GM23248 (cell line): Measurements from ENCODE around the gene ADAMTS17.

Experiments
- EZH2 ChIP-seq: fragments of 200-600 bp; sonication (generic); IDR thresholded peaks from 2 replicates; pipeline ENCODE4 v1.6.1; 2018; ENCODE audit warnings: antibody characterized with exemption, mild to moderate bottlenecking; ENCODE audit not compliant: insufficient read depth, poor library complexity, severe bottlenecking
- EZH2phosphoT487 ChIP-seq: fragments of 200-600 bp; sonication (generic); IDR thresholded peaks from 2 replicates; pipeline ENCODE4 v1.6.1; 2018; ENCODE audit warnings: antibody characterized with exemption, moderate library complexity, mild to moderate bottlenecking, low read depth; ENCODE audit not compliant: insufficient read depth

GRCh38 chr15:100373942-100374341, 32.2 kb upstream of the ADAMTS17 start:
- TF ChIP-seq EZH2 (no peak), EZH2phosphoT487 (no peak)
